K562 (cell line): Measurements from ENCODE around the gene LY6G6C. TPM values are rescaled to one million over a fixed set of nuclear protein-coding genes. Genes with fewer than 3 reads are reported as not detected.

Source experiments
- CBX3 ChIP-seq, 2 experiments: IDR thresholded peaks; 1 replicate in 1 of 2; 2 replicates in 1 of 2; pipeline ENCODE4 v1.6.1; 2012; ENCODE audit warnings: inconsistent platforms in 2 of 2, low read length in 2 of 2, borderline replicate concordance in 1 of 2, control low read depth in 1 of 2
- ETV1 ChIP-seq: fragments of 450-650 bp; conservative IDR thresholded peaks from 2 replicates; pipeline ENCODE4 v1.6.1; 2016; ENCODE audit warnings: missing genetic modification characterization, control low read depth, low read depth, missing compliant biosample characterization
- FOS ChIP-seq: IDR thresholded peaks from 3 replicates; pipeline ENCODE4 v1.6.1; 2011; ENCODE audit not compliant: insufficient read length; ENCODE audit errors: extremely low read depth
- FOXJ2 ChIP-seq: fragments of 200-800 bp; sonication (Bioruptor generic); IDR thresholded peaks from 2 replicates; pipeline ENCODE4 v1.6.1; 2016; ENCODE audit warnings: missing genetic modification characterization, missing compliant biosample characterization
- FOXK1 ChIP-seq: sonication (generic); formaldehyde crosslinking; IDR thresholded peaks from 2 replicates; pipeline ENCODE4 v1.8.0; 2022; ENCODE audit warnings: missing genetic modification reagents, mild to moderate bottlenecking, borderline replicate concordance
- HMG20B ChIP-seq: fragments of 250-450 bp; sonication (Bioruptor Pico); IDR thresholded peaks from 2 replicates; pipeline ENCODE4 v1.5.0; 2021; ENCODE audit warnings: mild to moderate bottlenecking
- KDM1A ChIP-seq, 2 experiments: fragments of 450-650 bp; IDR thresholded peaks; 2 replicates each; pipeline ENCODE4 v1.6.1; 2016; ENCODE audit warnings: mild to moderate bottlenecking in 2 of 2
- MYC ChIP-seq, 2 experiments: fragments of 250-450 bp in 1 of 2; sonication (Bioruptor Pico) in 1 of 2; IDR thresholded peaks; 2 replicates each; pipeline versions ENCODE4 v1.5.1 to v1.6.1; 2012 to 2021; ENCODE audit warnings: low read depth in 2 of 2, borderline replicate concordance in 1 of 2, improper control_type of control experiment in 1 of 2, low read length in 1 of 2, mild to moderate bottlenecking in 1 of 2, moderate library complexity in 1 of 2
- NEUROD1 ChIP-seq: fragments of 150-350 bp; IDR thresholded peaks from 2 replicates; pipeline ENCODE4 v1.6.1; 2014; ENCODE audit warnings: borderline replicate concordance, low read length, low read depth; ENCODE audit not compliant: partially characterized antibody
- PCBP1 ChIP-seq: fragments of 200-400 bp; formaldehyde crosslinking; IDR thresholded peaks from 2 replicates; pipeline ENCODE4 v1.6.1; 2018; ENCODE audit warnings: mild to moderate bottlenecking, low read depth, low read length; ENCODE audit not compliant: poor library complexity, severe bottlenecking
- SFPQ ChIP-seq: fragments of 200-400 bp; formaldehyde crosslinking; IDR thresholded peaks from 2 replicates; pipeline ENCODE4 v1.6.1; 2017; ENCODE audit warnings: mild to moderate bottlenecking, low read depth, low read length, moderate library complexity
- THRA ChIP-seq: fragments of 450-650 bp; IDR thresholded peaks from 2 replicates; pipeline ENCODE4 v1.6.1; 2017; ENCODE audit warnings: mild to moderate bottlenecking, moderate library complexity
- TRIM25 ChIP-seq: fragments of 450-650 bp; IDR thresholded peaks from 2 replicates; pipeline ENCODE4 v1.7.0; 2016; ENCODE audit warnings: borderline replicate concordance
- USF2 ChIP-seq: sonication (generic); formaldehyde crosslinking; IDR thresholded peaks from 2 replicates; pipeline ENCODE4 v1.5.0; 2020; ENCODE audit warnings: missing genetic modification reagents
- ZNF518B ChIP-seq: fragments of 250-450 bp; sonication (Bioruptor Pico); IDR thresholded peaks from 2 replicates; pipeline ENCODE4 v1.5.0; 2021; ENCODE audit warnings: mild to moderate bottlenecking, moderate library complexity
- polyA plus RNA-seq, 8 experiments: library from polyadenylated mRNA; depleted of rRNA in 4 of 8; stranded (reverse) in 5 of 8; unstranded in 3 of 8; fragments of >200 nt; fragmentation: Nextera tagmentation in 2 of 8; fragmentation: Illumina TruSeq in 1 of 8; extraction: Ambion mirVana in 2 of 8; extraction: Trizol in 1 of 8; gene quantifications; 2 replicates each; pipeline versions ENCODE4 v1.2.1 to v1.2.3, GENCODE V29; 2011 to 2014; ENCODE audit warnings: inconsistent platforms in 1 of 8, missing spikeins in 1 of 8
- total RNA-seq, 7 experiments: library from RNA; depleted of rRNA in 6 of 7; stranded (reverse); fragments of >200 nt in 6 of 7; fragmentation: Illumina TruSeq in 2 of 7; extraction: Trizol in 2 of 7; gene quantifications; 2 replicates each; pipeline versions ENCODE4 v1.2.1 to v1.2.3, GENCODE V29; 2011 to 2021; ENCODE audit warnings: low replicate concordance in 1 of 7

Gene LY6G6C
- total and polyA plus RNA-seq, 9 of the 15 experiments (the other 6 are each of a cell fraction or from before 2014, with no cell fraction given): 0.06 to 0.20 TPM; not detected in 7

GRCh38 chr6:31769684-31770371, 48.3 kb upstream of the LY6G6C start (continued):
- TF ChIP-seq SFPQ (no peak), CBX3 (IDR thresholded peaks at IDR 0.05; ENCODE audit: borderline replicate concordance in 1 of 2, low read length in 2 of 2) (peak in 1 of 2 experiments; percentile 88; a peak in 1 of 3 replicates), FOXJ2 (tag) (no peak), USF2 (CRISPR knock-in tag) (no peak), HMG20B (CRISPR knock-in tag) (no peak), FOXK1 (peak; percentile 90), THRA (no peak), NEUROD1 (peak; percentile 73), ZNF518B (CRISPR knock-in tag) (no peak), TRIM25 (peak; percentile 28; the same call in 1 of the 2 replicates), ETV1 (tag) (no peak; the same call in 1 of the 2 replicates), FOS (no peak), MYC (IDR thresholded peaks at IDR 0.05; ENCODE audit: low read depth, low read length) (peak; percentile 65), MYC (CRISPR knock-in tag; IDR thresholded peaks at IDR 0.05; ENCODE audit: borderline replicate concordance, low read depth) (no peak; the same call in 1 of the 2 replicates), KDM1A (IDR thresholded peaks at IDR 0.05) (no peak), PCBP1 (no peak)
